ENCODE results near the gene MRTFB. TPM values are rescaled to one million over a fixed set of nuclear protein-coding genes. Genes with fewer than 3 reads are reported as not detected.
A peak's percentile ranks its signal among the peaks of the same experiment; 100 is the strongest.

The MRTFB gene
- total and polyA plus RNA-seq, 2 of the 13 experiments (the other 11 are each of a cell fraction or from before 2014, with no cell fraction given), result 11.4 to 14.0 TPM

DNA sequence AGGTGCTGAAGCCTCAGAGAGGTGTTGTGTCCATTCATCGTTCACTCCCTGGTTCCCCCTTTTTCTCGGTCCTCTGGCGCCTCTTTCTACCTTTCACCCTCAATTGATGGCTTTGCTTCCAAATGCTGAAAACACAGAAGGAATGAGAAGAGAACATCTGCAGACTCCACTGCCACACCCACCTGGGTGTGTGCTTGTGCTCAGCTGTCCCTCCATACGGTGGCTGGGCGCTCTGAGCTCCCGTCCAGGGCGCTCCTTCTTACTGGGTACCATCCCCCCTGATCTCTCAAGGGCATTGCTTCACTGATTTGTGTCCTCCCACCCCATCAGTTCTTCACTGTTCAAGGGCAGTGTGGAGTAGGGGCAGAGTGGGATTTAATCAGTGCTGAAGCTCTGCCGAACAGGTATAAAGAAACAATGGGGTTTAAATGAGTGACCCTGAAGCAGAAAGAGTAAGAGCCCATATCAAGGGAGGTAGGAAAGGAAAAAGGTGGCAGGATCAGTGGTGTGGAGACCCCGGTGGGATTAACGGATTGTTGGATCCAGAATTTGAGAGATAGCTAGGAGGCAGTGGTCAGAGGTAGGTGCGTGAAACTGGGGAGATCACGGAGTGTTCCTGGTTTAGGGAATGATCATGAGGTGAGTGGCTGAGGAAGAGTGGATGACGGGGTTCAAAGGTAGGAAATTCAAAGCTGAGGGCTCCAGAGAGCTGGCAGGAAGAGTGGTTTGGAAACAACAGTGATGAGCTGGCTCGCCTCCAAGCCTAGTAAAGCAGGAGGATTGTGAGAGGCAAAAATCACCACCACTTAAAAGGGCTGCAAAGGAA lies 40.8 kb downstream of the MRTFB start (continued):
- TF ChIP-seq, protein P1, sequence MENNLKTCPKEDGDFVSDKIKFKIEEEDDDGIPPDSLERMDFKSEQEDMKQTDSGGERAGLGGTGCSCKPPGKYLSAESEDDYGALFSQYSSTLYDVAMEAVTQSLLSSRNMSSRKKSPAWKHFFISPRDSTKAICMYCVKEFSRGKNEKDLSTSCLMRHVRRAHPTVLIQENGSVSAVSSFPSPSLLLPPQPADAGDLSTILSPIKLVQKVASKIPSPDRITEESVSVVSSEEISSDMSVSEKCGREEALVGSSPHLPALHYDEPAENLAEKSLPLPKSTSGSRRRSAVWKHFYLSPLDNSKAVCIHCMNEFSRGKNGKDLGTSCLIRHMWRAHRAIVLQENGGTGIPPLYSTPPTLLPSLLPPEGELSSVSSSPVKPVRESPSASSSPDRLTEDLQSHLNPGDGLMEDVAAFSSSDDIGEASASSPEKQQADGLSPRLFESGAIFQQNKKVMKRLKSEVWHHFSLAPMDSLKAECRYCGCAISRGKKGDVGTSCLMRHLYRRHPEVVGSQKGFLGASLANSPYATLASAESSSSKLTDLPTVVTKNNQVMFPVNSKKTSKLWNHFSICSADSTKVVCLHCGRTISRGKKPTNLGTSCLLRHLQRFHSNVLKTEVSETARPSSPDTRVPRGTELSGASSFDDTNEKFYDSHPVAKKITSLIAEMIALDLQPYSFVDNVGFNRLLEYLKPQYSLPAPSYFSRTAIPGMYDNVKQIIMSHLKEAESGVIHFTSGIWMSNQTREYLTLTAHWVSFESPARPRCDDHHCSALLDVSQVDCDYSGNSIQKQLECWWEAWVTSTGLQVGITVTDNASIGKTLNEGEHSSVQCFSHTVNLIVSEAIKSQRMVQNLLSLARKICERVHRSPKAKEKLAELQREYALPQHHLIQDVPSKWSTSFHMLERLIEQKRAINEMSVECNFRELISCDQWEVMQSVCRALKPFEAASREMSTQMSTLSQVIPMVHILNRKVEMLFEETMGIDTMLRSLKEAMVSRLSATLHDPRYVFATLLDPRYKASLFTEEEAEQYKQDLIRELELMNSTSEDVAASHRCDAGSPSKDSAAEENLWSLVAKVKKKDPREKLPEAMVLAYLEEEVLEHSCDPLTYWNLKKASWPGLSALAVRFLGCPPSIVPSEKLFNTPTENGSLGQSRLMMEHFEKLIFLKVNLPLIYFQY (CRISPR knock-in tag; IDR thresholded peaks at IDR 0.05; ENCODE audit: borderline replicate concordance), result no peak
- TF ChIP-seq, protein P2, sequence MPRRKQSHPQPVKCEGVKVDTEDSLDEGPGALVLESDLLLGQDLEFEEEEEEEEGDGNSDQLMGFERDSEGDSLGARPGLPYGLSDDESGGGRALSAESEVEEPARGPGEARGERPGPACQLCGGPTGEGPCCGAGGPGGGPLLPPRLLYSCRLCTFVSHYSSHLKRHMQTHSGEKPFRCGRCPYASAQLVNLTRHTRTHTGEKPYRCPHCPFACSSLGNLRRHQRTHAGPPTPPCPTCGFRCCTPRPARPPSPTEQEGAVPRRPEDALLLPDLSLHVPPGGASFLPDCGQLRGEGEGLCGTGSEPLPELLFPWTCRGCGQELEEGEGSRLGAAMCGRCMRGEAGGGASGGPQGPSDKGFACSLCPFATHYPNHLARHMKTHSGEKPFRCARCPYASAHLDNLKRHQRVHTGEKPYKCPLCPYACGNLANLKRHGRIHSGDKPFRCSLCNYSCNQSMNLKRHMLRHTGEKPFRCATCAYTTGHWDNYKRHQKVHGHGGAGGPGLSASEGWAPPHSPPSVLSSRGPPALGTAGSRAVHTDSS (CRISPR knock-in tag; conservative IDR thresholded peaks at IDR 0.05), result no peak
- TF ChIP-seq ZNF138 (CRISPR knock-in tag; IDR thresholded peaks at IDR 0.05; ENCODE audit: low read depth) (no peak), ZSCAN25 (CRISPR knock-in tag; IDR thresholded peaks at IDR 0.05) (peak; percentile 46; the same call in 1 of the 2 replicates), HOXA3 (CRISPR knock-in tag; IDR thresholded peaks at IDR 0.05) (0 out of 2 replicates have a peak, but pooled peaks have one; percentile 32), CHD2 (IDR thresholded peaks at IDR 0.05; ENCODE audit: low read depth, low read length) (no peak), ZNF614 (CRISPR knock-in tag; IDR thresholded peaks at IDR 0.05; ENCODE audit: borderline replicate concordance) (no peak), STAT5B (CRISPR knock-in tag; IDR thresholded peaks at IDR 0.05) (no peak), NCOA5 (CRISPR knock-in tag; IDR thresholded peaks at IDR 0.05) (no peak), SRY (CRISPR knock-in tag; IDR thresholded peaks at IDR 0.05) (no peak), ZNF772 (CRISPR knock-in tag; IDR thresholded peaks at IDR 0.05) (no peak), ZSCAN22 (CRISPR knock-in tag; IDR thresholded peaks at IDR 0.05) (no peak), ZNF331 (CRISPR knock-in tag; IDR thresholded peaks at IDR 0.05) (no peak), NFKB2 (CRISPR knock-in tag; IDR thresholded peaks at IDR 0.05; ENCODE audit: borderline replicate concordance) (no peak), ZNF749 (CRISPR knock-in tag; IDR thresholded peaks at IDR 0.05; ENCODE audit: borderline replicate concordance) (no peak; the same call in 1 of the 2 replicates)
- TF ChIP-seq, protein P3, sequence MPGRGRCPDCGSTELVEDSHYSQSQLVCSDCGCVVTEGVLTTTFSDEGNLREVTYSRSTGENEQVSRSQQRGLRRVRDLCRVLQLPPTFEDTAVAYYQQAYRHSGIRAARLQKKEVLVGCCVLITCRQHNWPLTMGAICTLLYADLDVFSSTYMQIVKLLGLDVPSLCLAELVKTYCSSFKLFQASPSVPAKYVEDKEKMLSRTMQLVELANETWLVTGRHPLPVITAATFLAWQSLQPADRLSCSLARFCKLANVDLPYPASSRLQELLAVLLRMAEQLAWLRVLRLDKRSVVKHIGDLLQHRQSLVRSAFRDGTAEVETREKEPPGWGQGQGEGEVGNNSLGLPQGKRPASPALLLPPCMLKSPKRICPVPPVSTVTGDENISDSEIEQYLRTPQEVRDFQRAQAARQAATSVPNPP (CRISPR knock-in tag; IDR thresholded peaks at IDR 0.05), result no peak
- TF ChIP-seq, protein P4, sequence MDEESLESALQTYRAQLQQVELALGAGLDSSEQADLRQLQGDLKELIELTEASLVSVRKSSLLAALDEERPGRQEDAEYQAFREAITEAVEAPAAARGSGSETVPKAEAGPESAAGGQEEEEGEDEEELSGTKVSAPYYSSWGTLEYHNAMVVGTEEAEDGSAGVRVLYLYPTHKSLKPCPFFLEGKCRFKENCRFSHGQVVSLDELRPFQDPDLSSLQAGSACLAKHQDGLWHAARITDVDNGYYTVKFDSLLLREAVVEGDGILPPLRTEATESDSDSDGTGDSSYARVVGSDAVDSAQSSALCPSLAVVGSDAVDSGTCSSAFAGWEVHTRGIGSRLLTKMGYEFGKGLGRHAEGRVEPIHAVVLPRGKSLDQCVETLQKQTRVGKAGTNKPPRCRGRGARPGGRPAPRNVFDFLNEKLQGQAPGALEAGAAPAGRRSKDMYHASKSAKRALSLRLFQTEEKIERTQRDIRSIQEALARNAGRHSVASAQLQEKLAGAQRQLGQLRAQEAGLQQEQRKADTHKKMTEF (CRISPR knock-in tag; IDR thresholded peaks at IDR 0.05), result peak; percentile 60; the same call in 1 of the 2 replicates
- TF ChIP-seq, protein P5, sequence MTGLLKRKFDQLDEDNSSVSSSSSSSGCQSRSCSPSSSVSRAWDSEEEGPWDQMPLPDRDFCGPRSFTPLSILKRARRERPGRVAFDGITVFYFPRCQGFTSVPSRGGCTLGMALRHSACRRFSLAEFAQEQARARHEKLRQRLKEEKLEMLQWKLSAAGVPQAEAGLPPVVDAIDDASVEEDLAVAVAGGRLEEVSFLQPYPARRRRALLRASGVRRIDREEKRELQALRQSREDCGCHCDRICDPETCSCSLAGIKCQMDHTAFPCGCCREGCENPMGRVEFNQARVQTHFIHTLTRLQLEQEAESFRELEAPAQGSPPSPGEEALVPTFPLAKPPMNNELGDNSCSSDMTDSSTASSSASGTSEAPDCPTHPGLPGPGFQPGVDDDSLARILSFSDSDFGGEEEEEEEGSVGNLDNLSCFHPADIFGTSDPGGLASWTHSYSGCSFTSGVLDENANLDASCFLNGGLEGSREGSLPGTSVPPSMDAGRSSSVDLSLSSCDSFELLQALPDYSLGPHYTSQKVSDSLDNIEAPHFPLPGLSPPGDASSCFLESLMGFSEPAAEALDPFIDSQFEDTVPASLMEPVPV (CRISPR knock-in tag; IDR thresholded peaks at IDR 0.05), result no peak
- TF ChIP-seq, protein P6, sequence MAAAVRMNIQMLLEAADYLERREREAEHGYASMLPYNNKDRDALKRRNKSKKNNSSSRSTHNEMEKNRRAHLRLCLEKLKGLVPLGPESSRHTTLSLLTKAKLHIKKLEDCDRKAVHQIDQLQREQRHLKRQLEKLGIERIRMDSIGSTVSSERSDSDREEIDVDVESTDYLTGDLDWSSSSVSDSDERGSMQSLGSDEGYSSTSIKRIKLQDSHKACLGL (CRISPR knock-in tag; IDR thresholded peaks at IDR 0.05), result no peak

Data from HepG2 (cell line).